ENCODE data around the gene FREM1. TPM values are rescaled to one million over a fixed set of nuclear protein-coding genes. Genes with fewer than 3 reads are reported as not detected.
A peak's percentile ranks its signal among the peaks of the same experiment; 100 is the strongest.

Gene FREM1, protein sequence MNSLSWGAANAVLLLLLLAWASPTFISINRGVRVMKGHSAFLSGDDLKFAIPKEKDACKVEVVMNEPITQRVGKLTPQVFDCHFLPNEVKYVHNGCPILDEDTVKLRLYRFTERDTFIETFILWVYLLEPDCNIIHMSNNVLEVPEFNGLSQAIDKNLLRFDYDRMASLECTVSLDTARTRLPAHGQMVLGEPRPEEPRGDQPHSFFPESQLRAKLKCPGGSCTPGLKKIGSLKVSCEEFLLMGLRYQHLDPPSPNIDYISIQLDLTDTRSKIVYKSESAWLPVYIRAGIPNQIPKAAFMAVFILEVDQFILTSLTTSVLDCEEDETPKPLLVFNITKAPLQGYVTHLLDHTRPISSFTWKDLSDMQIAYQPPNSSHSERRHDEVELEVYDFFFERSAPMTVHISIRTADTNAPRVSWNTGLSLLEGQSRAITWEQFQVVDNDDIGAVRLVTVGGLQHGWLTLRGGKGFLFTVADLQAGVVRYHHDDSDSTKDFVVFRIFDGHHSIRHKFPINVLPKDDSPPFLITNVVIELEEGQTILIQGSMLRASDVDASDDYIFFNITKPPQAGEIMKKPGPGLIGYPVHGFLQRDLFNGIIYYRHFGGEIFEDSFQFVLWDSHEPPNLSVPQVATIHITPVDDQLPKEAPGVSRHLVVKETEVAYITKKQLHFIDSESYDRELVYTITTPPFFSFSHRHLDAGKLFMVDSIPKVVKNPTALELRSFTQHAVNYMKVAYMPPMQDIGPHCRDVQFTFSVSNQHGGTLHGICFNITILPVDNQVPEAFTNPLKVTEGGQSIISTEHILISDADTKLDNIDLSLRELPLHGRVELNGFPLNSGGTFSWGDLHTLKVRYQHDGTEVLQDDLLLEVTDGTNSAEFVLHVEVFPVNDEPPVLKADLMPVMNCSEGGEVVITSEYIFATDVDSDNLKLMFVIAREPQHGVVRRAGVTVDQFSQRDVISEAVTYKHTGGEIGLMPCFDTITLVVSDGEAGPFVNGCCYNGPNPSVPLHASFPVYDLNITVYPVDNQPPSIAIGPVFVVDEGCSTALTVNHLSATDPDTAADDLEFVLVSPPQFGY (N-terminal part only)
- polyA plus RNA-seq, result 10 to 100 TPM in 2 of 4 donors, 1 to 10 TPM in 2; 1.1 to 16.9 (median 9.3) TPM
- long read RNA-seq, donor 1, result 0 reads
- long read RNA-seq, donor 2, result 0 reads
- long read RNA-seq, donor 3, result 0 reads
- long read RNA-seq, donor 4, result 0 reads
- long read RNA-seq, donor 5, result 0 reads
- long read RNA-seq, donor 6, result 0 reads
- long read RNA-seq, donor 7, result 0 reads
- long read RNA-seq, donor 8, result 0 reads
- long read RNA-seq, donor 9, result 0 reads
- long read RNA-seq, donor 10, partial matches to known transcripts, result 5 of 6 reads
- long read RNA-seq, donor 10, other reads (novel, unspliced or antisense), result 0 of 6 reads

DNA sequence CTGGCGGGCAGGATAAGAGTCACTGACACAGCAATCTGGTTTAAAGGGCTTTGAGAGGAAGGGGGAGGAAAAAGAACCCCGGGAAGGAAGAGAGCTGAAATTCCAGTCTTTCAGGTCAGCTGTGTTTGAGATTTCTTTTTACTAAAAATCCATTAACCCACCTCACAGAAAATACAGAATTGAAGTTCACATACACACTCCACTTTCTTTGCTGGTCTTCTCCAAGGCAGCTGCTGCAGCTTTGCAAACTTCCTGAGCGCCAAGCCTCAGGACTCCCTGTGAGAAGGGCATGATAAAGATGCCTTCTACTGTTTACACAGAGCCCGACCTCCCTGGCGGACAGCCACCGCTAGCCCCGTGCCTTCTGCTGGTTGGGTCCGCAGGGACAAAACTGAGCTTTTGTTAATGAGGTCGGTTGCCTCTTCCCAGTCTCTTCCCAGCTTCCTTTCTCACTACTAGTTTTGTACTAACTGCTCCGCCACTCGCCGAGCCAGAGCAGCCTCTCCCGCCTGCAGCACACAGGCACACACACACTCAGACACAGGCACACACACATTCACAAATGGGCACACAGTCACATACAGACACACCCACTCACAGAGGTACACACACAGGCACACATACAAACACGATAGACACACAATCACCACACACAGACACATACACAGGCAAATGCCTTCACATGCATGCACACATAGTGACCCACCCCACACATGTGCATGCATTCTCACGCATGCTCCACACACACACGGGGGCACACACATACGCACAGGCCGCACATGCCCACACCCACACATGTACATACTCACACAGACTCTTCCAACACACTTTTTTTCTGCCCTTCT is at the start of gene FREM1:
FREM1 (minus strand) TSS at position 468 of the 845 bp plus-strand sequence. CDS start 41,451 bp downstream, outside the sequence.
- Histone ChIP-seq H3K27ac (ENCODE audit: low read depth in 1 of 3, low read length in 2 of 3) (peak within 1 kb of the TSS in 2 of 3 donors; percentile 18 to 46), H3K4me3 (ENCODE audit: low read depth in 1 of 3, low read length in 3 of 3) (peak within 1 kb of the TSS in 2 of 3 donors; percentile 37 to 43), H3K9me3 (ENCODE audit: control insufficient read depth in 2 of 2, insufficient read depth in 1 of 2, low read depth in 1 of 2, low read length in 1 of 2) (no peaks in the 10 kb centered on the region), H3K4me1 (ENCODE audit: control insufficient read depth in 3 of 3, insufficient read depth in 2 of 3, low read depth in 1 of 3, low read length in 2 of 3) (peaks cover 0 to 16% (median 2%) of the 10 kb centered on the region in 3 donors), H3K36me3 (ENCODE audit: control insufficient read depth in 3 of 3, insufficient read depth in 2 of 3, low read depth in 1 of 3, low read length in 3 of 3) (no peaks in the 10 kb centered on the region), H3K27me3 (ENCODE audit: control insufficient read depth in 3 of 3, insufficient read depth in 3 of 3, low read length in 3 of 3) (no peaks in the 10 kb centered on the region)
- WGBS, 3 donors, result 23 to 27% (median 27%) methylated on average over 18 of the region's 18 CpGs
- FAIRE-seq (no peak), DNase-seq (peak; percentile 43 to 44)

DNA sequence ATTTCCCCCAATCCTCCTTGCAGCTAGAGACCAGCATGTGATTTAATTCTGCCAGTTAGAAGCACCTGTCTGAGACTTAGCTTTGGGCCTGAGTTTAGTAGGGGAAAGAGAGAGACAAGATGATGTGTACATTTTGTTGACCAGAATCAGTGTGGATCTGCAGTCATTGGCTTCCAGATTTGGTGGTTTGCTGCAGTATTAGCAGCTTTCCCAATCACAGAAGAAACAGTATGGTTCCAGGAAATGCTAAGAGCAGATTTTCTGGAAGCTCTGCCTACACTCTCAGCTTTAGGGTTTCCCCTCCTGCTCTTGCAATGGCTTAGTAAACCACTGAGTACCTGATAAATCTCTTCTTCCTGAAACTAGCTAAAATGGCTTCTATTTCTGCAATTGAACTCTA is 48.8 kb upstream of the FREM1 start:
- no peak for FAIRE-seq
- peaks cover 0 to 4% of the 10 kb centered on the region in 2 donors for H3K9me3 ChIP-seq (ENCODE audit: control insufficient read depth in 2 of 2, insufficient read depth in 1 of 2, low read depth in 1 of 2, low read length in 1 of 2)
- H3K4me1 ChIP-seq (ENCODE audit: control insufficient read depth in 3 of 3, insufficient read depth in 2 of 3, low read depth in 1 of 3, low read length in 2 of 3), result peaks cover 0 to 4% (median 3%) of the 10 kb centered on the region in 3 donors
- DNase-seq, result no peak
- no peak overlapping the region for H3K27ac ChIP-seq (ENCODE audit: low read depth in 1 of 3, low read length in 2 of 3)
- H3K4me3 ChIP-seq (ENCODE audit: low read depth in 1 of 3, low read length in 3 of 3), result no peak overlapping the region
- no peaks in the 10 kb centered on the region for H3K36me3 ChIP-seq (ENCODE audit: control insufficient read depth in 3 of 3, insufficient read depth in 2 of 3, low read depth in 1 of 3, low read length in 3 of 3)
- H3K27me3 ChIP-seq (ENCODE audit: control insufficient read depth in 3 of 3, insufficient read depth in 3 of 3, low read length in 3 of 3), result no peaks in the 10 kb centered on the region

DNA sequence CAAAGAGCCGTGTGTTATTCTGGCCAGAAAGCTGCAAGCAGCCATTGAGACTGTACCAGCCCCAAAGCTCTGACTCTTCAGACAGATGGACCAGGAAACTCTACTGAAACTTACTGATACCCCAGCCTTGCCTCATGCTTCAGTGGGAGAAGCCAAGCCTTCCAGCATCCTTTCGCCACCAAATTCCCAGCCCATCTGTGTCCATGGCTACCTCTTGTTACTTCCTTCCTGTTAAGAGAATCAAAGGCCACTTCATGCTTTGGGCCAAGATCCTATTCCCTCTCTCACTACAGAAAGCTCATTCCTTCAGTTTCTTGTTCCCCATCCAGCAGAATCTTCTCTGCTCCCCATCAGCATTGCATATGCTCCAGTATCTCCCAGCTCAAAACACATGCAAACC is 46.9 kb upstream of the FREM1 start:
- FAIRE-seq (no peak), DNase-seq (no peak)
- H3K4me3 ChIP-seq (ENCODE audit: low read depth in 1 of 3, low read length in 3 of 3), result no peak overlapping the region
- H3K27me3 ChIP-seq (ENCODE audit: control insufficient read depth in 3 of 3, insufficient read depth in 3 of 3, low read length in 3 of 3), result no peaks in the 10 kb centered on the region
- H3K36me3 ChIP-seq (ENCODE audit: control insufficient read depth in 3 of 3, insufficient read depth in 2 of 3, low read depth in 1 of 3, low read length in 3 of 3), result no peaks in the 10 kb centered on the region
- peaks cover 0 to 1% (median under 1%) of the 10 kb centered on the region in 3 donors for H3K4me1 ChIP-seq (ENCODE audit: control insufficient read depth in 3 of 3, insufficient read depth in 2 of 3, low read depth in 1 of 3, low read length in 2 of 3)
- H3K9me3 ChIP-seq (ENCODE audit: control insufficient read depth in 2 of 2, insufficient read depth in 1 of 2, low read depth in 1 of 2, low read length in 1 of 2), result peaks cover 0 to 4% of the 10 kb centered on the region in 2 donors
- WGBS, 3 donors, result 45 to 81% (median 49%) methylated on average over 2 of the region's 2 CpGs
- no peak overlapping the region for H3K27ac ChIP-seq (ENCODE audit: low read depth in 1 of 3, low read length in 2 of 3)

DNA sequence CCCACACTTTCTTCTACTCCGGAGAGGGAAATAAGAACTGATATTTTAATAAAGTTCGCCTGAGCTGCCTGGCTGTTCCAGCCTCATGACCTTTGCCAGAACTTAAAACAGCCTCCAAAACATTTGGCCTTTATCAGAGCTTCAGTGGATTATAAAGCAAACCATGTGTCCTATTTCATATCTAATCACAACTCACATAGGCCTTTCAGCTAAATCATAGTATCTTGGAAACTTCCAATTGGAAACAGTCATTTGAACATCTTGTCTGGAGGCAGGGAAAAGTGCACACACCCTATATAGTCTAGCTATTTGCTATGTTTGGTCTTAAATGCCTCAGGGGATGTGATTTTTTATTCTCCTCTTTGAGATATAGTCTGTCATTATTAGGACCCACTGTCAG is 46.0 kb upstream of the FREM1 start:
- no peaks in the 10 kb centered on the region for H3K4me1 ChIP-seq (ENCODE audit: control insufficient read depth in 3 of 3, insufficient read depth in 2 of 3, low read depth in 1 of 3, low read length in 2 of 3)
- DNase-seq, result no peak
- WGBS, 3 donors, result 78 to 92% (median 88%) methylated on average over 2 of the region's 2 CpGs
- no peaks in the 10 kb centered on the region for H3K36me3 ChIP-seq (ENCODE audit: control insufficient read depth in 3 of 3, insufficient read depth in 2 of 3, low read depth in 1 of 3, low read length in 3 of 3)
- no peak overlapping the region for H3K27ac ChIP-seq (ENCODE audit: low read depth in 1 of 3, low read length in 2 of 3)
- H3K27me3 ChIP-seq (ENCODE audit: control insufficient read depth in 3 of 3, insufficient read depth in 3 of 3, low read length in 3 of 3), result no peaks in the 10 kb centered on the region
- H3K4me3 ChIP-seq (ENCODE audit: low read depth in 1 of 3, low read length in 3 of 3), result no peak overlapping the region
- peaks cover 0 to under 1% of the 10 kb centered on the region in 2 donors for H3K9me3 ChIP-seq (ENCODE audit: control insufficient read depth in 2 of 2, insufficient read depth in 1 of 2, low read depth in 1 of 2, low read length in 1 of 2)
- no peak for FAIRE-seq

DNA sequence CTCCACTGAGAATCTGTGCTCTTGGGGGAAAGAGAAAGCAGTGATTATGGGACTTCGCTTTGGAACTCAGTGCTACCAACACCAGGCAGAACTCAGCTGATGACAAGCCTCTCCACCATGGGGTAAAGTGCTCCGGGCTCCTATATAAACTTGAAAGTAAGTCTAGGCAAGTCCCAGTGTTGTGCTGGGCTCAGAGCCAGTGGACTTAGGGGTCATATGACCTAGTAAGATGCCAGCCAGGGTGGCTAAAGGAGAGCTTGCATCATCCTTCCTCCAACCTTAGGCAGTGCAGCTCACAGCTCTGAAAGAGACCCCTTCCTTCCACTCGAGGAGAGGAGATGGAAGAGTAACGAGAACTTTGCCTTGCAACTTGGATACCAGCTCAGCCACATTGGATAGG is 35.1 kb upstream of the FREM1 start:
- no peak for FAIRE-seq

DNA sequence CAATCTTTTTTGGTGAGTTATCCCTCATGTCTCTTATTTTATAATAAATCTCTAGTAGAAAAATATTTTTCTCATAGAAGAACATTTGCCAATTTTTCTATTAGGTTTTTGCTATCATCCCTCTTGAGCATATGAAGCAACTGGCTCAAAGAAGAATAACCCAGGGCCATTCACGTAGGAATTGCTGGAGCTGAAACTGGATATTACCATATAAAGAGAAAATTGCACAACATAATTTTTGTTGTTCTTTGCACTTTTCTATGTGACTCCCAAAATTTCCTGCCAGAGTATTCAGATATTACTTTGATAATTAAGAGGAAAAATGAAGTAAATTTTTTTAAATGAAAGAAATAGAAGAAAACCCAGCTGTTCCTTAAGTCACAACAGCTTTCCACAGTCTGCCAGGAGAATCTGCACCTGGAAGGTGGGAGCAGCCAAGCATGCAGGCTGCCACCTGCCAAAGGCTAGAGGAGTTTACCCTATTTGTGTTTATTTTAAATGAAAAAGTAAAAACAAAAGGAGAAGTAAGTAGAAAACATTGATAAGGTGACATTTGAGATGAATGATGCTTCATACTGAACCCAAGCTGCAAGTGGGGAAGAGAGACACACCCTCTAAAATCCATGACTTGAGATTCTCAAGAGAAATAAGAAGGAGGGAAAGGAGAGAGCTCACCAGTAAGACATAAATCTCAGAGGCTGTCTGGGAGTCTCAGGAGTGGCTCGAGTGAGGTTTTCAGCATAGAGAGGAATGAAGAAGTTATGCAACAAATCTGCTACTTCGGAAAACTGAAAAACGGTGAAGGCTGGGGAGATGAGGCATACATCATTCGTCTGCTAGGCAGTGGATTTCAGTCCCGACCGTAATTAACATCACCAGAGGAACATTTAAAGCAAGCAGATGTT is 31.5 kb upstream of the FREM1 start:
- no peak for FAIRE-seq
- Histone ChIP-seq H3K9me3 (ENCODE audit: control insufficient read depth in 2 of 2, insufficient read depth in 1 of 2, low read depth in 1 of 2, low read length in 1 of 2) (no peaks in the 10 kb centered on the region), H3K4me1 (ENCODE audit: control insufficient read depth in 3 of 3, insufficient read depth in 2 of 3, low read depth in 1 of 3, low read length in 2 of 3) (no peaks in the 10 kb centered on the region), H3K36me3 (ENCODE audit: control insufficient read depth in 3 of 3, insufficient read depth in 2 of 3, low read depth in 1 of 3, low read length in 3 of 3) (no peaks in the 10 kb centered on the region), H3K4me3 (ENCODE audit: low read depth in 1 of 3, low read length in 3 of 3) (no peak overlapping the region), H3K27ac (ENCODE audit: low read depth in 1 of 3, low read length in 2 of 3) (no peak overlapping the region), H3K27me3 (ENCODE audit: control insufficient read depth in 3 of 3, insufficient read depth in 3 of 3, low read length in 3 of 3) (no peaks in the 10 kb centered on the region)
- WGBS, 3 donors, result 61 to 80% (median 72%) methylated on average over 7 of the region's 7 CpGs
- no peak for DNase-seq

More for the DNA sequence above, 35.1 kb upstream of the FREM1 start:
- no peak overlapping the region for H3K27ac ChIP-seq (ENCODE audit: low read depth in 1 of 3, low read length in 2 of 3)
- no peak for DNase-seq
- WGBS, 3 donors, result 76 to 88% (median 84%) methylated on average over 4 of the region's 4 CpGs
- H3K27me3 ChIP-seq (ENCODE audit: control insufficient read depth in 3 of 3, insufficient read depth in 3 of 3, low read length in 3 of 3), result no peaks in the 10 kb centered on the region
- H3K36me3 ChIP-seq (ENCODE audit: control insufficient read depth in 3 of 3, insufficient read depth in 2 of 3, low read depth in 1 of 3, low read length in 3 of 3), result no peaks in the 10 kb centered on the region
- H3K9me3 ChIP-seq (ENCODE audit: control insufficient read depth in 2 of 2, insufficient read depth in 1 of 2, low read depth in 1 of 2, low read length in 1 of 2), result no peaks in the 10 kb centered on the region
- no peak overlapping the region for H3K4me3 ChIP-seq (ENCODE audit: low read depth in 1 of 3, low read length in 3 of 3)
- no peaks in the 10 kb centered on the region for H3K4me1 ChIP-seq (ENCODE audit: control insufficient read depth in 3 of 3, insufficient read depth in 2 of 3, low read depth in 1 of 3, low read length in 2 of 3)

DNA sequence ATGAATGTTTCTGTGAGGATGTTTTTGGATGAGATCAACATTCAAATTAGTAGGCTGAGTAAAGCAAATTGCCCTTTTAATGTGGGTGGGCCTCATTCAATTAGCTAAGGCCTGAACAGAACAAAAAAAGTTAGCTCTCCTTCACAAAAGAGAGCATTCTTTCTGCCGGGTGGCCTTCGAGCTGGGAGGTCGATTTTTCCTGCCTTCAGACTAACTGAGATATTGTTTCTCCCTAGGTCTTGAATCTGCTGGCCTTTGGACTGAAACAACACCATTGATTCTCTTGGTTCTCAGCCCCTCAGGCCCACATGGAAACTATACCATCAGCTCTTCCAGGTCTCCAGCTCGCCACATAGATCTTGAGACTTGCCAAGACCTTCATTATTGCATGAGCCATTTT is 29.1 kb upstream of the FREM1 start:
- no peak overlapping the region for H3K4me3 ChIP-seq (ENCODE audit: low read depth in 1 of 3, low read length in 3 of 3)
- no peaks in the 10 kb centered on the region for H3K4me1 ChIP-seq (ENCODE audit: control insufficient read depth in 3 of 3, insufficient read depth in 2 of 3, low read depth in 1 of 3, low read length in 2 of 3)
- no peaks in the 10 kb centered on the region for H3K36me3 ChIP-seq (ENCODE audit: control insufficient read depth in 3 of 3, insufficient read depth in 2 of 3, low read depth in 1 of 3, low read length in 3 of 3)
- WGBS, 3 donors, result 84 to 90% (median 87%) methylated on average over 4 of the region's 4 CpGs
- H3K9me3 ChIP-seq (ENCODE audit: control insufficient read depth in 2 of 2, insufficient read depth in 1 of 2, low read depth in 1 of 2, low read length in 1 of 2), result no peaks in the 10 kb centered on the region
- FAIRE-seq (no peak), DNase-seq (no peak)
- H3K27me3 ChIP-seq (ENCODE audit: control insufficient read depth in 3 of 3, insufficient read depth in 3 of 3, low read length in 3 of 3), result no peaks in the 10 kb centered on the region
- H3K27ac ChIP-seq (ENCODE audit: low read depth in 1 of 3, low read length in 2 of 3), result no peak overlapping the region

Measured in small intestine (tissue), 16 donors.